ENCODE measurements around the gene TRABD2B.
A peak's percentile ranks its signal among the peaks of the same experiment; 100 is the strongest.

The TRABD2B gene

DNA sequence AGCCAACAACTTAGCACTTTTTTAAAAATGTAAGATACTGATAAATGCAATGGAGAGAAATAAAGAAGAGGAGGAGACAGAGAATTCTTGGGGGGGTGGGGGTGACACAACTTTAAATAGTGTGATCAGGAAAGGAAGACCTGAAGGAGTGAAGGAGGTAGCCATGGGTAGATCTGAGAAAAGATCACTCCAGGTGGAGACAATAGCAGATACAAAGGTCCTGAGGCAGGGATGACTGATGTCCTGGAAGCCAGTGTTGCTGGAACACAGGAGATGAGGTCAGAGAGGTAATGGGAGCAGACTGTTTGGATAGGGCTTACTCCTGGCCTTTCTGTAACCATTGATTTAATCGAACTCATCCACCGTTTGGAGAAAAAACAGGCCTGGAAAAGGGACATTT, 24.6 kb upstream of the TRABD2B start:
- Histone ChIP-seq H3K36me3 (ENCODE audit: control insufficient read depth in 2 of 2, insufficient read depth in 1 of 2, low read length in 2 of 2) (no peaks in the 10 kb centered on the region), H3K4me1 (ENCODE audit: control insufficient read depth, insufficient read depth, low read length) (no peaks in the 10 kb centered on the region), H3K9me3 (ENCODE audit: control insufficient read depth, insufficient read depth, low read depth, low read length) (no peaks in the 10 kb centered on the region), H3K4me3 (ENCODE audit: low read depth, low read length) (no peak overlapping the region), H3K27ac (ENCODE audit: extremely low read depth, low read depth, low read length) (no peak overlapping the region)
- TF ChIP-seq, protein P1, sequence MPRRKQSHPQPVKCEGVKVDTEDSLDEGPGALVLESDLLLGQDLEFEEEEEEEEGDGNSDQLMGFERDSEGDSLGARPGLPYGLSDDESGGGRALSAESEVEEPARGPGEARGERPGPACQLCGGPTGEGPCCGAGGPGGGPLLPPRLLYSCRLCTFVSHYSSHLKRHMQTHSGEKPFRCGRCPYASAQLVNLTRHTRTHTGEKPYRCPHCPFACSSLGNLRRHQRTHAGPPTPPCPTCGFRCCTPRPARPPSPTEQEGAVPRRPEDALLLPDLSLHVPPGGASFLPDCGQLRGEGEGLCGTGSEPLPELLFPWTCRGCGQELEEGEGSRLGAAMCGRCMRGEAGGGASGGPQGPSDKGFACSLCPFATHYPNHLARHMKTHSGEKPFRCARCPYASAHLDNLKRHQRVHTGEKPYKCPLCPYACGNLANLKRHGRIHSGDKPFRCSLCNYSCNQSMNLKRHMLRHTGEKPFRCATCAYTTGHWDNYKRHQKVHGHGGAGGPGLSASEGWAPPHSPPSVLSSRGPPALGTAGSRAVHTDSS (tag by site-specific recombination; IDR thresholded peaks at IDR 0.05), result no peak
- TF ChIP-seq ZNF623 (tag by site-specific recombination; IDR thresholded peaks at IDR 0.05), result peak; percentile 91
- TF ChIP-seq, protein P2, sequence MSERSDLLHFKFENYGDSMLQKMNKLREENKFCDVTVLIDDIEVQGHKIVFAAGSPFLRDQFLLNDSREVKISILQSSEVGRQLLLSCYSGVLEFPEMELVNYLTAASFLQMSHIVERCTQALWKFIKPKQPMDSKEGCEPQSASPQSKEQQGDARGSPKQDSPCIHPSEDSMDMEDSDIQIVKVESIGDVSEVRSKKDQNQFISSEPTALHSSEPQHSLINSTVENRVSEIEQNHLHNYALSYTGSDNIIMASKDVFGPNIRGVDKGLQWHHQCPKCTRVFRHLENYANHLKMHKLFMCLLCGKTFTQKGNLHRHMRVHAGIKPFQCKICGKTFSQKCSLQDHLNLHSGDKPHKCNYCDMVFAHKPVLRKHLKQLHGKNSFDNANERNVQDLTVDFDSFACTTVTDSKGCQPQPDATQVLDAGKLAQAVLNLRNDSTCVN (tag by site-specific recombination; optimal IDR thresholded peaks at IDR 0.05), result no peak
- TF ChIP-seq ZNF571 (tag by site-specific recombination; IDR thresholded peaks at IDR 0.05), result no peak
- ChIA-PET CTCF (interaction anchor here (0.5 to 2.3 kb wide), 2 partner anchors 24 to 48 kb away, joined by 5 to 7 read pairs; partner anchors contain the start of gene TRABD2B), POLR2A (interaction anchor here (0.6 to 1.3 kb wide), 2 partner anchors 29 to 31 kb away, joined by 3 to 6 read pairs; no protein-coding TSS in a partner anchor)

DNA sequence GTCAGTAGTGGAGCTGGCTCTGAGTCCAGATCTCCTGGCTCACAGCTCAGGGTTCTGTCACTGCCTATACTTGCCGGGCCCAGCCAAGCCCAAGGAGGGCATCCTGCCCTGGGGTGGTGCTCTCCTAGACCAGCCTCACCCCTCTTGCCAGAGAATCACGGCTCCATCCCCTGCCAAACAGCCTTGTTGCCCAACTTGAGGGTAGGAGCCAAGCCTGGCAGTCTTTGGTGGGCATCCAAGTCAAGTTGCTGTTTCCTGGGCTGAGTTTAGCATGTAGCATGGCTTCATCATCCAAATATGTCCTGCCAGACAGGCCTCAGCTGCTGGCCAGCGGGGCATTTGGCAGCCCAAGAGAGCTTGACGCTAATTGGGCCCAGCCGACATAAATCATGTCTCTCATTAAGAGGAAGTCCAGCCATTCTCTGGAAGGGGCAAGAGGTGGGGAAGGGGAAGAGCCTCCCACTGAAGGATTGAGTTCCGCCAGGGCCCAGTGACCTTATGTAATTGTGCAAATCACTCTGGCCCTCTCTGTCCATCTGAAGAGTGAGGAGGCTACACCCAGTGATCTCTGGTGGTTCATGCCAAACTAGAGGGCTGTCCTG, 22.6 kb upstream of the TRABD2B start:
- Histone ChIP-seq H3K36me3 (ENCODE audit: control insufficient read depth in 2 of 2, insufficient read depth in 1 of 2, low read length in 2 of 2) (no peaks in the 10 kb centered on the region), H3K27ac (ENCODE audit: extremely low read depth, low read depth, low read length) (no peak overlapping the region), H3K9me3 (ENCODE audit: control insufficient read depth, insufficient read depth, low read depth, low read length) (no peaks in the 10 kb centered on the region), H3K4me3 (ENCODE audit: low read depth, low read length) (no peak overlapping the region), H3K4me1 (ENCODE audit: control insufficient read depth, insufficient read depth, low read length) (no peaks in the 10 kb centered on the region)
- POLR2A ChIA-PET, result no interaction called here
- no peak for TF ChIP-seq ZBTB1 (tag by site-specific recombination; IDR thresholded peaks at IDR 0.05)
- TF ChIP-seq KLF9 (tag by site-specific recombination; IDR thresholded peaks at IDR 0.05; ENCODE audit: low read depth), result no peak
- no peak for TF ChIP-seq ZNF473 (tag by site-specific recombination; IDR thresholded peaks at IDR 0.05)
- no peak for TF ChIP-seq ZNF202 (tag by site-specific recombination; IDR thresholded peaks at IDR 0.05; ENCODE audit: borderline replicate concordance)
- TF ChIP-seq ZNF560 (tag by site-specific recombination; IDR thresholded peaks at IDR 0.05; ENCODE audit: borderline replicate concordance), result no peak
- TF ChIP-seq GLIS1 (tag by site-specific recombination; IDR thresholded peaks at IDR 0.05), result no peak
- CTCF ChIA-PET, result interaction anchor here (0.5 to 2.3 kb wide), 6 partner anchors 16 to 294 kb away, joined by 3 to 9 read pairs (median 3); partner anchors contain the start of gene TRABD2B

DNA sequence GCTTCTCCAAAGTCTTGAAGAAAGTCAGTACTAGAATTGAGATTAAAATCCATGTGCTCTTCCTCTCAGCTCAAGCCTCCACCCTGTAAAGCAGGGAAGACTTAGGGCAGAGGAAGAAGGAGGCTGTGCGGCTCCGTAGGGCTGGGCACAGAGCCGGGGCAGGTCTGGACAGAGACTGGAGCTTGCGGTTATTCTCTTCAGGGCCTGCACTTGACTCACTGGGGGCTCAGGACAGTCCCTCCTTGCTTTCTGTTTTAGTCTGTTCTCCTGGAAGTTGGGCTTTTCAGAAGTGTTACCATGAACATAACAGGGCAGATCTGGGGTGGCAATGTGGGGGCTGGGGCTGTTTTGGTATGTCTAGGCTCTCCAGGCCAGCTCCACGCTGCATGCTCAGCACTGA, 21.6 kb upstream of the TRABD2B start:
- no peaks in the 10 kb centered on the region for H3K4me1 ChIP-seq (ENCODE audit: control insufficient read depth, insufficient read depth, low read length)
- no peak overlapping the region for H3K27ac ChIP-seq (ENCODE audit: extremely low read depth, low read depth, low read length)
- no peaks in the 10 kb centered on the region for H3K36me3 ChIP-seq (ENCODE audit: control insufficient read depth in 2 of 2, insufficient read depth in 1 of 2, low read length in 2 of 2)
- H3K9me3 ChIP-seq (ENCODE audit: control insufficient read depth, insufficient read depth, low read depth, low read length), result no peaks in the 10 kb centered on the region
- POLR2A ChIA-PET, result interaction anchor here (1.4 kb wide), 1 partner anchor 22 kb away, joined by 3 read pairs; the partner anchor contains the start of gene TRABD2B
- no peak for TF ChIP-seq ZNF768 (tag by site-specific recombination; IDR thresholded peaks at IDR 0.05)
- no peak for TF ChIP-seq ZNF670 (tag by site-specific recombination; IDR thresholded peaks at IDR 0.05; ENCODE audit: low read depth)
- TF ChIP-seq, protein P3, sequence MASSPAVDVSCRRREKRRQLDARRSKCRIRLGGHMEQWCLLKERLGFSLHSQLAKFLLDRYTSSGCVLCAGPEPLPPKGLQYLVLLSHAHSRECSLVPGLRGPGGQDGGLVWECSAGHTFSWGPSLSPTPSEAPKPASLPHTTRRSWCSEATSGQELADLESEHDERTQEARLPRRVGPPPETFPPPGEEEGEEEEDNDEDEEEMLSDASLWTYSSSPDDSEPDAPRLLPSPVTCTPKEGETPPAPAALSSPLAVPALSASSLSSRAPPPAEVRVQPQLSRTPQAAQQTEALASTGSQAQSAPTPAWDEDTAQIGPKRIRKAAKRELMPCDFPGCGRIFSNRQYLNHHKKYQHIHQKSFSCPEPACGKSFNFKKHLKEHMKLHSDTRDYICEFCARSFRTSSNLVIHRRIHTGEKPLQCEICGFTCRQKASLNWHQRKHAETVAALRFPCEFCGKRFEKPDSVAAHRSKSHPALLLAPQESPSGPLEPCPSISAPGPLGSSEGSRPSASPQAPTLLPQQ (tag by site-specific recombination; IDR thresholded peaks at IDR 0.05), result no peak
- no peak for TF ChIP-seq ZNF76 (tag by site-specific recombination; IDR thresholded peaks at IDR 0.05; ENCODE audit: borderline replicate concordance, low read depth)
- no peak for TF ChIP-seq IKZF3 (tag by site-specific recombination; IDR thresholded peaks at IDR 0.05)
- TF ChIP-seq GLI4 (tag by site-specific recombination; IDR thresholded peaks at IDR 0.05), result no peak
- TF ChIP-seq ZNF501 (tag by site-specific recombination; IDR thresholded peaks at IDR 0.05), result no peak
- TF ChIP-seq, protein P4, sequence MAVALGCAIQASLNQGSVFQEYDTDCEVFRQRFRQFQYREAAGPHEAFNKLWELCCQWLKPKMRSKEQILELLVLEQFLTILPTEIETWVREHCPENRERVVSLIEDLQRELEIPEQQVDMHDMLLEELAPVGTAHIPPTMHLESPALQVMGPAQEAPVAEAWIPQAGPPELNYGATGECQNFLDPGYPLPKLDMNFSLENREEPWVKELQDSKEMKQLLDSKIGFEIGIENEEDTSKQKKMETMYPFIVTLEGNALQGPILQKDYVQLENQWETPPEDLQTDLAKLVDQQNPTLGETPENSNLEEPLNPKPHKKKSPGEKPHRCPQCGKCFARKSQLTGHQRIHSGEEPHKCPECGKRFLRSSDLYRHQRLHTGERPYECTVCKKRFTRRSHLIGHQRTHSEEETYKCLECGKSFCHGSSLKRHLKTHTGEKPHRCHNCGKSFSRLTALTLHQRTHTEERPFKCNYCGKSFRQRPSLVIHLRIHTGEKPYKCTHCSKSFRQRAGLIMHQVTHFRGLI (tag by site-specific recombination; IDR thresholded peaks at IDR 0.05), result no peak
- TF ChIP-seq ZNF510 (tag by site-specific recombination; IDR thresholded peaks at IDR 0.05; ENCODE audit: insufficient replicate concordance), result no peak
- no peak for TF ChIP-seq ZNF133 (tag by site-specific recombination; IDR thresholded peaks at IDR 0.05)
- CTCF ChIA-PET, result interaction anchor here (0.7 to 1.5 kb wide), 4 partner anchors 20 to 250 kb away, joined by 3 to 9 read pairs (median 4); no protein-coding TSS in a partner anchor
- no peak overlapping the region for H3K4me3 ChIP-seq (ENCODE audit: low read depth, low read length)
